ENCODE measurements around the gene TRIM24.

Gene TRIM24

GRCh38 chr7:138570715-138571114 lies 110.7 kb downstream of the TRIM24 start:
- no peak for DNase-seq (ENCODE audit: low read depth in 2 of 3, low spot score in 2 of 3)

GRCh38 chr7:138573741-138574140 lies 113.7 kb downstream of the TRIM24 start:
- no peak for DNase-seq (ENCODE audit: low read depth in 2 of 3, low spot score in 2 of 3)

DNA sequence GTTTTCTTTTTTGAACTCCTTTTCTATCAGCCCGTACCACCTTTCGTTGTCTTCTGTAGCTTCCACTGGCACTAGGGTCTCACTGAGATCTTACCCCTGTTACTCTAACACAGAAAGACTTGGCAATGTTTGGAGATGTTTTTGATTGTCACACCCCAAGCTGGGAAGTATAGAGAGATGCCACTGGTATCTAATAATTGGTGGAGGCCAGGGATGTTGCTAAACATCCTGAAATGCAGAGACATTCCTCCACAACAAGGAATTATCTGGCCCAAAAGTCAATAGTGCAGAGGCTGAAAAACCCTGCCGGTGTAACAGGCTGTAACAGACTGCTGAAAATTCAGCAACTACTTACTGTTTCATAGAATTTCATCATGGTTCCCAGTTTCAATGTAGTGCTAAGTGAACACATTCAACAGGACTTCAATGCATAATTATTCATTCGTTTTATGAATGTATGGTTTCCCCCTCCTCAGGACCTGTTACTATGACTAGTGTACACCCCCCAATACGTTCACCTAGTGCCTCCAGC lies 115.9 kb downstream of the TRIM24 start:
- DNase-seq (ENCODE audit: low read depth in 2 of 3, low spot score in 2 of 3): no peak

DNA sequence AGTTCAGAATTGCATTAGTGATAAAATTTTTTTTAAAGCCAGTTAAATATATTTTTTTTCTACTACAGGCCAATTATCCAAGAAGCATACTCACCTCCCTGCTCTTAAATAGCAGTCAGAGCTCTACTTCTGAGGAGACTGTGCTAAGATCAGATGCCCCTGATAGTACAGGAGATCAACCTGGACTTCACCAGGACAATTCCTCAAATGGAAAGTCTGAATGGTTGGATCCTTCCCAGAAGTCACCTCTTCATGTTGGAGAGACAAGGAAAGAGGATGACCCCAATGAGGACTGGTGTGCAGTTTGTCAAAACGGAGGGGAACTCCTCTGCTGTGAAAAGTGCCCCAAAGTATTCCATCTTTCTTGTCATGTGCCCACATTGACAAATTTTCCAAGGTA lies 119.1 kb downstream of the TRIM24 start:
- no peak for DNase-seq (ENCODE audit: low read depth in 2 of 3, low spot score in 2 of 3)

GRCh38 chr7:138579671-138580070 lies 119.6 kb downstream of the TRIM24 start:
- DNase-seq (ENCODE audit: low read depth in 2 of 3, low spot score in 2 of 3): no peak

DNA sequence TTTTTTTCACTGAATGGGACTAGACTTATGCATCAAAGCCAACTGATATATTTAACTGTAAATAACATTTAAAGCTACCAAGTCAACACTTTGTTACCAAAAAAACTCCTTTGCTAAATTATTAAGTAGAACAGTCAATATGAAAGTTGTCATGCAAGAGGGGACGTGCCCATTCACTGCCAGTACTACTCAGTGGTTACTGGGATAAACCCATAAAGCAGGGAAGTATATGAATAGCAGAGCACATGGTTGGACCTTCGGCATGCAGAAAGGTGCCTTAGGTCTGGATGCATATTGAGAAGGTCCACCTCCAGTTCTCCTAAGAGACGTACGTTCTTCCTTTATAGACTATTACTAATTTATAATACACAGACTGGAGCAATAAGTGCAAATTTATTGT lies 121.0 kb downstream of the TRIM24 start:
- DNase-seq (ENCODE audit: low read depth in 2 of 3, low spot score in 2 of 3): no peak

GRCh38 chr7:138584283-138584682 lies 124.2 kb downstream of the TRIM24 start:
- DNase-seq (ENCODE audit: low read depth in 2 of 3, low spot score in 2 of 3): no peak

GRCh38 chr7:138584696-138585095 lies 124.6 kb downstream of the TRIM24 start:
- no peak for DNase-seq (ENCODE audit: low read depth in 2 of 3, low spot score in 2 of 3)

DNA sequence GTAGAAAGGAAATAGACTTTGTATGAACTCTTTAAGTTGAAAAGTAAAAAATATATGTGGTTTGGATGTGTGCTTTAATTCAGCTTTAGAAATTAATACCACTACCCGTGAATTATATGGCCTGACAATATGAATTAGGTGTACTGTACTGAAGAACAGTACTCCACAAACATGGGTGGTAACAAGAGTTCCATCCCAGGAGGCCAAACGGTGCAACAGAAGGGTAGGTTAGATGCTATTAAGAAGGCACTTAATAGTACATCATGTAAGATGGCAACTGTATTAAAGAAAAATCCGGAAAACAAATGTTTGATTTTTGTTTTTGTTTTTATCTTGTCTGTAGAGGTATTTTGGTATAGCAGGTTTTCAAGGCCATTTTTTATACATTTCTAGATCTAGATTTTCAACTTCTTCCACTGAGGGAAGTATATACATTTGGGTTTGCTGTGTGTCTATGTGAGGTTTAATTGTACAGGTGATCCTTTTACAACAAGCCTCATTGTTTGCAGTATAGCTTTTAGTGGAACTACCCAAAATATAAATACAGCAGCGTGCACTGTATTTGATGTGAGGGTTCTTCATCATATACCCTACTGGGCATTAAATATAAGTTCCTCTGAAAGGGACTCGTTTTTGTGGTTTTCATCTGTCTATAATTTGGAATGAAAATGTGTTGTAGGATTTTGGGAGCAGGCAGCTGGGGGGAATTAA lies 125.4 kb downstream of the TRIM24 start:
- DNase-seq (ENCODE audit: low read depth in 2 of 3, low spot score in 2 of 3): no peak

DNA sequence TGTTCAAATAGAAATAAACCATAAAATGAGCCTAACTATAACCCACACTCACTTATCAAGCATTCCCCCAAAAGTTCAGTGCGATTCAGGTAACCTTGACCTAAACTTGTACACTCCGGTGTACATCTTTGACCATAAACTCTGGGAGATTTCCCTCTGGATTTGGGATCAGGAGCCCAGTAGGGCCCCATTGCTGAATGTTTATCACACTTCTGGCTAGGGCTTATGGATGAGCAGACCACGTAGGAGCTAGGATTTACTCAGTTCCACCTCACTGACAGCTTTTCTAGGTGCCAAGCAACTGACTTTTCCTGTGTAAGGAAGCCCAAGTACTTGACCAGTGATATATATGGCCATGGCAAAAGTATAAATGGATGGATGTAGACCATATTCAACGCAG lies 127.4 kb downstream of the TRIM24 start:
- DNase-seq (ENCODE audit: low read depth in 2 of 3, low spot score in 2 of 3): no peak

DNA sequence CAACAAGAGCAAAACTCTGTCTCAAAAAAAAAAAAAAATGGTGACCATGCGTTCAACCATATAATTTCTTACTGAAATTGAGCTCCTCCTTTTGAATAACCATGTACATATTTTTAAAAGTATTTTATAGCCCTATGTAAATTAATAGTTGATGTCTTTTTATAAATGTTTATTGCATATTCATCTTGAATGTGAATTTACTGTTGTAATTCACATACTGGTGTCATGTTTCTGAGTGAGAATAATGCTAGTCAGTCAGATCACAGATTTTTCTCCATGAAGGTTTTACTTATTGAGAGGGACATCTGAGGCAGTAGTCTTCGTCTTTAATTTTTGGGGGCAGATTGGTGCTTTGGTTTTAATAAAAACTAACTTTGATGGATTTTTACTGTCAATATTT lies 128.9 kb downstream of the TRIM24 start:
- DNase-seq (ENCODE audit: low read depth in 2 of 3, low spot score in 2 of 3): no peak

GRCh38 chr7:138590154-138590553 lies 130.1 kb downstream of the TRIM24 start:
- no peak for DNase-seq (ENCODE audit: low read depth in 2 of 3, low spot score in 2 of 3)

GRCh38 chr7:138595454-138595853 lies 135.4 kb downstream of the TRIM24 start:
- no peak for DNase-seq (ENCODE audit: low read depth in 2 of 3, low spot score in 2 of 3)

GRCh38 chr7:138602451-138602850 lies 142.4 kb downstream of the TRIM24 start:
- DNase-seq (ENCODE audit: low read depth in 2 of 3, low spot score in 2 of 3): no peak

GRCh38 chr7:138603549-138604318 lies 143.7 kb downstream of the TRIM24 start:
- DNase-seq (ENCODE audit: low read depth in 2 of 3, low spot score in 2 of 3): no peak

DNA sequence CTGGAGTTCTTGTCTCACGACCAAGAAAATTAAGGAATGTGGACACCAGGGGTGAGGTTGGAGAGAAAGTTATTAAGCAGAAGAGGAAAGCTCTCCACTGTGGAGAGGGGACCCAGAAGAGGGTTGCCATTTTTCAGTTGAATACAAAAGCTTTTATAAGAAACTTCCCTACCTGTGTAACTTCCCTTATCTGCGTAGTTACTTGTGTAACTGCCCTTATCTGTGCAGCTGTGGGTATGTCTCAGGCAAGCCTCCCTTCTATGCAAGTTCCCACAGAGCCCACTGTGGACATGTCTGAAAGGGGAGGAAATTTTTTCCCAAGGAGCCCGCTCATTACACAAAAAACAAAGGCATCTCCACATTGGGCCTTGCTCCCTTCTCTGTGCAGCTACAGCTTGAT lies 146.2 kb downstream of the TRIM24 start:
- DNase-seq (ENCODE audit: low read depth in 2 of 3, low spot score in 2 of 3): no peak

- DNase-seq (ENCODE audit: low read depth in 2 of 3, low spot score in 2 of 3): no peak
Observed at GRCh38 chr7:138607216-138608126, 147.4 kb downstream of the TRIM24 start.

- DNase-seq (ENCODE audit: low read depth in 2 of 3, low spot score in 2 of 3): no peak
Observed at GRCh38 chr7:138608275-138608674, 148.2 kb downstream of the TRIM24 start.

- no peak for DNase-seq (ENCODE audit: low read depth in 2 of 3, low spot score in 2 of 3)
Observed at GRCh38 chr7:138610671-138611170, 150.7 kb downstream of the TRIM24 start.

DNA sequence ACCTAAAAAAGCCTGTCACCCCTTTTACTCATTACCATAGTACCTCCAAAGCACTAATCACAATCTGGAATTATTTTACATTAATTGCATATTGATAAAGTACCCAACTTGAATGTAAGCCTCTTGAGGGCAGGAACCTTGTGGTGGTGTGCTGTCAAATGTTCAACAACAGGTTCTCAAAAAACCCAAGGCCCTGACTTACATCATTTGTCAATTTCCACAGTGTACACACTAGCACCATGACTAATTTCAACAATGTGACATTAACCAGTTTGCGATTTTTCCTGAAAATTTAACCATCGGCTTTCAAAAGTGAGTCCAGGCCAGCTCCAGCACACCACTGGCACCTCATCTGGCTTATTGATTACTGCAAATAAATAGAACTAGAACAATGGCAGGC lies 153.6 kb downstream of the TRIM24 start:
- DNase-seq (ENCODE audit: low read depth in 2 of 3, low spot score in 2 of 3): no peak

- DNase-seq (ENCODE audit: low read depth in 2 of 3, low spot score in 2 of 3): no peak
Observed at GRCh38 chr7:138616085-138616484, 156.0 kb downstream of the TRIM24 start.
